Thyroid gland (tissue), 4 donors: ENCODE results near the gene SLC48A1. TPM values are rescaled to one million over a fixed set of nuclear protein-coding genes. Genes with fewer than 3 reads are reported as not detected.

Experiments used
- DNase-seq, 2 donors: peaks; one replicate each; pipeline ENCODE4 v3.0.0-alpha.2; 2019
- H3K27ac ChIP-seq, 3 donors: fragments of 200-600 bp; sonication (generic); 1 replicate in 2 of 3; 2 replicates in 1 of 3; pipeline ENCODE4 v1.5.1; 2016 to 2019; ENCODE audit warnings: mild to moderate bottlenecking in 1 of 3, moderate library complexity in 1 of 3
- H3K27me3 ChIP-seq: fragments of 200-600 bp; sonication (generic); one replicate; pipeline ENCODE4 v1.5.1; 2019
- H3K36me3 ChIP-seq, 2 donors: fragments of 200-600 bp; sonication (generic); one replicate each; pipeline ENCODE4 v1.5.1; 2016 to 2019
- H3K4me1 ChIP-seq, 2 donors: fragments of 200-600 bp; sonication (generic); one replicate each; pipeline ENCODE4 v1.5.1; 2017 to 2019
- H3K4me3 ChIP-seq, 3 donors: fragments of 200-600 bp; sonication (generic); replicated peaks in 1 of 3; 1 replicate in 2 of 3; 2 replicates in 1 of 3; pipeline ENCODE4 v1.5.1; 2016; ENCODE audit warnings: mild to moderate bottlenecking in 1 of 3
- H3K9me3 ChIP-seq: fragments of 200-600 bp; sonication (generic); one replicate; pipeline ENCODE4 v1.5.1; 2017
- POLR2A ChIP-seq, 2 donors: fragments of 450-650 bp; IDR thresholded peaks; one replicate each; pipeline ENCODE4 v1.6.1; 2017; ENCODE audit warnings: antibody characterized with exemption in 2 of 2, mild to moderate bottlenecking in 2 of 2, moderate library complexity in 1 of 2
- WGBS, 2 donors: methylation state at CpG; one replicate each; pipeline ENCODE4 v1.1.5; 2017; 5-methylcytosine and 5-hydroxymethylcytosine counted together
- intact Hi-C: fragments of 100-400 bp; cut with DNase I; formaldehyde crosslinking; loops from one replicate; pipeline ENCODE4 v1.15.1; 2023
- total RNA-seq, 4 donors: library from RNA; depleted of rRNA; stranded (reverse); fragments of >200 nt; gene quantifications; one replicate each; pipeline ENCODE4 v1.2.3, GENCODE V29; 2016
- TF ChIP-seq, protein P1 (sequence below), 6 experiments: fragments of 200-600 bp in 3 of 6; fragments of 450-650 bp in 3 of 6; sonication (generic) in 3 of 6; IDR thresholded peaks; one replicate each; pipeline ENCODE4 v1.5.1; 2016 to 2019; ENCODE audit warnings: antibody characterized with exemption in 6 of 6, mild to moderate bottlenecking in 2 of 6, inconsistent platforms in 1 of 6, moderate library complexity in 1 of 6

Gene SLC48A1
- total RNA-seq, 4 donors from 2014 or later: 59.3 to 276 (median 187) TPM

- H3K9me3 ChIP-seq: no peaks in the 10 kb centered on the region
- peaks cover 0 to 5% of the 10 kb centered on the region in 2 donors for H3K4me1 ChIP-seq
- no peak for DNase-seq
- 83 to 87% methylated on average over 10 to 11 of the region's 11 CpGs for WGBS, 2 donors
- peaks cover 84 to 89% of the 10 kb centered on the region in 2 donors for H3K36me3 ChIP-seq
- intact Hi-C loops: loop anchor here (10.0 kb wide), 1 partner anchor 49 kb away; no protein-coding TSS in a partner anchor
- no peak overlapping the region for H3K4me3 ChIP-seq
- peak overlapping the region in 1 of 3 donors; percentile 18 for H3K27ac ChIP-seq
- no peaks in the 10 kb centered on the region for H3K27me3 ChIP-seq
- no peak for TF ChIP-seq POLR2A (IDR thresholded peaks at IDR 0.05)
- TF ChIP-seq, protein P1, sequence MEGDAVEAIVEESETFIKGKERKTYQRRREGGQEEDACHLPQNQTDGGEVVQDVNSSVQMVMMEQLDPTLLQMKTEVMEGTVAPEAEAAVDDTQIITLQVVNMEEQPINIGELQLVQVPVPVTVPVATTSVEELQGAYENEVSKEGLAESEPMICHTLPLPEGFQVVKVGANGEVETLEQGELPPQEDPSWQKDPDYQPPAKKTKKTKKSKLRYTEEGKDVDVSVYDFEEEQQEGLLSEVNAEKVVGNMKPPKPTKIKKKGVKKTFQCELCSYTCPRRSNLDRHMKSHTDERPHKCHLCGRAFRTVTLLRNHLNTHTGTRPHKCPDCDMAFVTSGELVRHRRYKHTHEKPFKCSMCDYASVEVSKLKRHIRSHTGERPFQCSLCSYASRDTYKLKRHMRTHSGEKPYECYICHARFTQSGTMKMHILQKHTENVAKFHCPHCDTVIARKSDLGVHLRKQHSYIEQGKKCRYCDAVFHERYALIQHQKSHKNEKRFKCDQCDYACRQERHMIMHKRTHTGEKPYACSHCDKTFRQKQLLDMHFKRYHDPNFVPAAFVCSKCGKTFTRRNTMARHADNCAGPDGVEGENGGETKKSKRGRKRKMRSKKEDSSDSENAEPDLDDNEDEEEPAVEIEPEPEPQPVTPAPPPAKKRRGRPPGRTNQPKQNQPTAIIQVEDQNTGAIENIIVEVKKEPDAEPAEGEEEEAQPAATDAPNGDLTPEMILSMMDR (IDR thresholded peaks at IDR 0.05): no peak
Observed at GRCh38 chr12:47785887-47786661, 13.0 kb downstream of the SLC48A1 start.

DNA sequence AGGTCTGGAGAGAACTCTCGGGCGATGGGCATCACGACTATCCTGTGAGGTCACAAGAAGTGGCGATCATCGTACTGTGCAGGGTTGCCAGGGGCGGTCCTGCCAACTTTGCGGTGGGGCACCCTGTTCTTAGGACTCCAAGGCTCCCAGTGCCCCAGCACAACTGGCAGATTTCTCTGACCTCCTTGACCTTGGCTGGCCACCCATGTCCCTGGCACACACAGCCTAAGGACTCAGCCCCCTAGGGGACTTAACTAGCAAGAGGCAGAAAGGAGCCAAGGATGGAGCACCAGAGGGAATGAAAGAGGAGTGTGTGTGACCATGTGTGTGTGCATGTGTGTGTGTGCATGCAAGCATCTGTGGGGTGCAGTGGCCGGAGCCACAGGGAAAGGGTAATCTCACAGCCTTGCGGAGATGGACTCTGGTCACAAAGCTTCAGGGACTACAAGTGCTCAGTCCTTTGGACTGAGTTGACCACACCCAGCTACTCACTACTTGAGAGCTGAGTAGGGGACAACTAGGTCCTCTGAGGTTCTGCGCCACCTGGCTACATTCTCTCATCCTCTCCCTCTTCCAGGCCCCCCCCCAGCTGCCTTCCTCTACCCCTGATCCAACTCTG, 13.7 kb downstream of the SLC48A1 start:
- peaks cover 0 to 5% of the 10 kb centered on the region in 2 donors for H3K4me1 ChIP-seq

DNA sequence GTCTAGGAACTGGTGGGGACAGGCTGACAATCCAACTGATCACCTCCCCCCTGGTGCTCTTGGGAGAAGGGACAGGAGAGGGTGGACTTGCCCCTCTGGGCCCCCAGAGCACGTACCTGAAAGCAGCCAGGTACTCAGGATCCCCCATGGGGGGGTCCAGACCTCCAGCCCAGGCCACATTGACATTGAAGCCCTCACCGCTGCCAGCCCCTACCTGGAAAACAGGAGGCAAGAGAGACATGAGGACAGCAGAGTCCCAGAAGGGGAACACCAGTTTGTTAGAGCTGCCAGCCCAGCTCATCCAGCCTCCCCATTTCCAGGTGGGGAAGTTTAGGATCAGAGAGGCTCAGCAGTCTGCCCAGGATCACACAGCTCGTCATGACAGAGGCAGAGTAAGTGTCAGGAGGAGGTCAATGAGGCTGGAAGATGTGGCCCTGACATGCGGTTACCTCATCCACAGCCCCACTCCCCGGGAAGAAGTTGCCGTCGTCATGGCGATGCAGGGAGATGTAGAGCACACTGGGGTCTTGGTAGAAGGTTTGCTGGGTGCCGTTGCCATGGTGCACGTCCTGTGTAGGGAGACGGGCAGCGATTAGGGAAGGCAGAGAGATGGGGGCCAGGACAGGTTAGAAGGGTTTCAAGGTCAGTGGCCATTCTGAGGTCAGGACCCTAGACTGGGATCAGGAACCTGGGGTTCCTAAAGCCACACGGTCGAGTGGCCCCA, 14.7 kb downstream of the SLC48A1 start:
- DNase-seq: no peak
- intact Hi-C loops: loop anchor here (10.0 kb wide), 1 partner anchor 47 kb away; no protein-coding TSS in a partner anchor
- no peaks in the 10 kb centered on the region for H3K4me1 ChIP-seq
- 87 to 89% methylated on average over 12 to 14 of the region's 14 CpGs for WGBS, 2 donors
- no peak overlapping the region for H3K4me3 ChIP-seq
- H3K27me3 ChIP-seq: no peaks in the 10 kb centered on the region
- no peak for TF ChIP-seq POLR2A (IDR thresholded peaks at IDR 0.05)
- TF ChIP-seq, protein P1 (IDR thresholded peaks at IDR 0.05): no peak
- peaks cover 86 to 98% of the 10 kb centered on the region in 2 donors for H3K36me3 ChIP-seq
- H3K27ac ChIP-seq: no peak overlapping the region
- H3K9me3 ChIP-seq: no peaks in the 10 kb centered on the region

More for the DNA sequence above, 13.7 kb downstream of the SLC48A1 start:
- peak overlapping the region in 1 of 3 donors; percentile 18 for H3K27ac ChIP-seq
- H3K9me3 ChIP-seq: no peaks in the 10 kb centered on the region
- DNase-seq: no peak
- TF ChIP-seq POLR2A (IDR thresholded peaks at IDR 0.05): no peak
- TF ChIP-seq, protein P1 (IDR thresholded peaks at IDR 0.05): no peak
- peaks cover 90 to 95% of the 10 kb centered on the region in 2 donors for H3K36me3 ChIP-seq
- H3K4me3 ChIP-seq: no peak overlapping the region
- 96 to 98% methylated on average over 4 to 10 of the region's 10 CpGs for WGBS, 2 donors
- H3K27me3 ChIP-seq: no peaks in the 10 kb centered on the region
- intact Hi-C loops: loop anchor here (10.0 kb wide), 1 partner anchor 48 kb away; no protein-coding TSS in a partner anchor

GRCh38 chr12:47789141-47789540, 16.1 kb downstream of the SLC48A1 start:
- H3K27ac ChIP-seq: no peak overlapping the region
- intact Hi-C loops: loop anchor here (10.0 kb wide), 1 partner anchor 46 kb away; no protein-coding TSS in a partner anchor
- no peak overlapping the region for H3K4me3 ChIP-seq
- 90 to 91% methylated on average over 5 of the region's 5 CpGs for WGBS, 2 donors
- no peaks in the 10 kb centered on the region for H3K27me3 ChIP-seq
- H3K36me3 ChIP-seq: peaks cover 86 to 98% of the 10 kb centered on the region in 2 donors
- DNase-seq: no peak
- no peaks in the 10 kb centered on the region for H3K9me3 ChIP-seq
- H3K4me1 ChIP-seq: no peaks in the 10 kb centered on the region
- TF ChIP-seq, protein P1 (IDR thresholded peaks at IDR 0.05): no peak
- TF ChIP-seq POLR2A (IDR thresholded peaks at IDR 0.05): no peak
